Heart left ventricle (tissue), 16 donors: Measurements from ENCODE around the gene B3GALT5. TPM values are rescaled to one million over a fixed set of nuclear protein-coding genes. Genes with fewer than 3 reads are reported as not detected.
A peak's percentile ranks its signal among the peaks of the same experiment; 100 is the strongest.

Experiments used
- ATAC-seq, 4 donors: fragments of 200-7000 bp; cut with Tn5 transposase; one replicate each; pipeline ENCODE4 v1.9.1; 2020 to 2022; ENCODE audit warnings: moderate library complexity in 4 of 4, mild to moderate bottlenecking in 3 of 4, moderate number of reproducible peaks in 1 of 4
- DNase-seq, 5 donors: peaks; one replicate each; pipeline ENCODE4 v3.0.0-alpha.2; 2020
- H3K27ac ChIP-seq, 12 donors: fragments of 200-600 bp; sonication (generic) in 4 of 12; one replicate each; pipeline versions ENCODE4 v1.5.0 to v1.8.0; 2016 to 2022; ENCODE audit warnings: mild to moderate bottlenecking in 2 of 12
- H3K27me3 ChIP-seq, 9 donors: fragments of 200-600 bp; sonication (generic) in 2 of 9; one replicate each; pipeline versions ENCODE4 v1.5.1 to v1.8.0; 2016 to 2022; ENCODE audit warnings: mild to moderate bottlenecking in 3 of 9
- H3K36me3 ChIP-seq, 9 donors: fragments of 200-600 bp; sonication (generic) in 2 of 9; one replicate each; pipeline versions ENCODE4 v1.5.0 to v1.8.0; 2018 to 2022; ENCODE audit warnings: mild to moderate bottlenecking in 2 of 9
- H3K4me1 ChIP-seq, 12 donors: fragments of 200-600 bp; sonication (generic) in 4 of 12; one replicate each; pipeline versions ENCODE4 v1.5.0 to v1.8.0; 2016 to 2022; ENCODE audit warnings: mild to moderate bottlenecking in 3 of 12
- H3K4me3 ChIP-seq, 12 donors: fragments of 200-600 bp; sonication (generic) in 4 of 12; one replicate each; pipeline versions ENCODE4 v1.5.0 to v1.8.0; 2017 to 2022; ENCODE audit warnings: mild to moderate bottlenecking in 9 of 12, moderate library complexity in 4 of 12
- H3K9me3 ChIP-seq, 12 donors: fragments of 200-600 bp; sonication (generic) in 4 of 12; one replicate each; pipeline versions ENCODE4 v1.5.0 to v1.8.0; 2016 to 2022; ENCODE audit warnings: mild to moderate bottlenecking in 1 of 12
- CTCF ChIP-seq, 12 donors: fragments of 200-600 bp; sonication (generic) in 4 of 12; IDR thresholded peaks; one replicate each; pipeline versions ENCODE4 v1.5.0 to v1.8.0; 2018 to 2022; ENCODE audit warnings: antibody characterized with exemption in 12 of 12, mild to moderate bottlenecking in 5 of 12
- POLR2A ChIP-seq, 2 donors: fragments of 450-650 bp; IDR thresholded peaks; one replicate each; pipeline ENCODE4 v1.6.1; 2017; ENCODE audit warnings: antibody characterized with exemption in 2 of 2, mild to moderate bottlenecking in 2 of 2, moderate library complexity in 2 of 2
- WGBS, 4 donors: extraction: QIAGEN DNeasy Blood & Tissue Kit in 2 of 4; methylation state at CpG; one replicate each; pipeline versions ENCODE4 v1.1.5 to v1.1.7; 2013 to 2018; 5-methylcytosine and 5-hydroxymethylcytosine counted together
- intact Hi-C, 10 donors: fragments of 100-400 bp; cut with DNase I; formaldehyde crosslinking; loops; one replicate each; pipeline versions ENCODE4 v1.11.1 to v1.14.2; 2022
- polyA plus RNA-seq, 2 donors: library from polyadenylated mRNA; stranded (reverse); fragments of 200-250 nt; gene quantifications; one replicate each; pipeline ENCODE4 v1.2.3, GENCODE V29; 2013
- total RNA-seq, 9 donors: library from RNA; depleted of rRNA in 2 of 9; stranded (reverse); fragments of >200 nt in 2 of 9; fragmentation: NEBNext Ultra II Directional in 3 of 9; extraction: Animal tissue kit (Norgen Biotek cat#: 25700) in 3 of 9; gene quantifications; one replicate each; pipeline versions ENCODE4 v1.1.0 to v1.2.4, GENCODE V29; 2016 to 2023
- donor health status: ischemic (EF 13 %, LVEDD 7.1; RV severe dilation, severe dysfunction).
- donor health status: healthy with polysubstance abuse.
- donor health status: DM: no; HTN: yes; CAD: no.
- donor health status: DM: no; HTN: no; CAD: no.
- donor health status: ischemic (EF 25% LVEDD 6.9; RV normal size, moderate dysfunction).
- donor health status: ischemic (EF 25% LVEDD 5.7; RV mildly dilated, moderate dysfunction).
- donor health status: healthy.
- donor health status: DM: yes; HTN: yes; CAD: no.
- donor health status: ischemic (EF 35%, LVEDD 5.7; RV mildly dilated, moderate dysfunction).
- donor health status: nonischemic (EF 11% LVEDD 7.7; RV severe dilation, severe dysfunction).
- donor health status: DM: yes; HTN: yes; CAD: no.
- donor health status: PGD.
- donor health status: ischemic (EF 29% LVEDD 5.4; RV normal size, mild dysfunction).
- donor health status: nonischemic (EF 23%, LVEDD 6.1; RV moderate dilation, normal function).

B3GALT5 gene
- total and polyA plus RNA-seq, 11 donors = 0.01 to 0.71 (median 0.07) TPM; not detected in 2

- peaks cover 0 to 4% (median 0%) of the 10 kb centered on the region in 9 donors for H3K27me3 ChIP-seq
- H3K4me3 ChIP-seq = no peak overlapping the region
- H3K27ac ChIP-seq = no peak overlapping the region
- no peaks in the 10 kb centered on the region for H3K36me3 ChIP-seq
- no peak for ATAC-seq
- peaks cover 0 to 11% (median 0%) of the 10 kb centered on the region in 12 donors for H3K9me3 ChIP-seq
- TF ChIP-seq CTCF (IDR thresholded peaks at IDR 0.05) (no peak), POLR2A (IDR thresholded peaks at IDR 0.05) (no peak)
- no peaks in the 10 kb centered on the region for H3K4me1 ChIP-seq
- 82 to 85% (median 83%) methylated on average over 12 of the region's 12 CpGs for WGBS, 4 donors
- intact Hi-C loops = no loop called here
- DNase-seq = no peak
These were observed 12.6 kb downstream of the B3GALT5 start for GRCh38 chr21:39625211-39625895.

DNA sequence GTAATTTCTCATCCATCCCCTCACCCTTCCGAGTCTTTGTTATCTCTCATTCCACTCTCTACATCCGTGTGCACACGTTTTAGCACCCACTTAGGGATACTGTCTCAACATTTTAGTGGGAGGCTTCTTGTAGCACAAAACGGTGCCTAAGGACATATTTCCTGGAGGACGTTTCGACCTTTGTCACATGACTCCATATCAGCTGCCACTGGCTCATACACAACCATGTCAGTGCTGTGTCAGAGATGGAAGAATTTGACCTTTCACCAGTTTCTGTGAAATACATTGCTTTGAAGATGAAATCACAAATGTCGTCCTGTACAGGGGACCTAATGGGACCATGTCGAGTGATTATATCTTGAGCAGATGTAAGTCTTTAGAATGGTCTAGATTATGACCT is 15.6 kb downstream of the B3GALT5 start:
- peaks cover 0 to 4% (median 0%) of the 10 kb centered on the region in 9 donors for H3K27me3 ChIP-seq
- intact Hi-C loops = no loop called here
- no peak overlapping the region for H3K4me3 ChIP-seq
- H3K4me1 ChIP-seq = no peaks in the 10 kb centered on the region
- no peaks in the 10 kb centered on the region for H3K36me3 ChIP-seq
- DNase-seq = no peak
- H3K27ac ChIP-seq = no peak overlapping the region
- no peak for TF ChIP-seq POLR2A (IDR thresholded peaks at IDR 0.05)
- TF ChIP-seq CTCF (IDR thresholded peaks at IDR 0.05) = no peak
- peaks cover 0 to 10% (median 0%) of the 10 kb centered on the region in 12 donors for H3K9me3 ChIP-seq
- WGBS, 4 donors = 48 to 60% (median 55%) methylated on average over 8 of the region's 8 CpGs
- ATAC-seq = no peak

- Histone ChIP-seq H3K36me3 (no peaks in the 10 kb centered on the region), H3K27ac (no peak overlapping the region), H3K27me3 (peaks cover 0 to 4% (median 0%) of the 10 kb centered on the region in 9 donors), H3K4me3 (no peak overlapping the region), H3K4me1 (no peaks in the 10 kb centered on the region), H3K9me3 (no peaks in the 10 kb centered on the region)
- no peak for ATAC-seq
- DNase-seq = no peak
- WGBS, 4 donors = 63 to 74% (median 69%) methylated on average over 8 of the region's 8 CpGs
- TF ChIP-seq POLR2A (IDR thresholded peaks at IDR 0.05) (no peak), CTCF (IDR thresholded peaks at IDR 0.05) (no peak)
- intact Hi-C loops = loop anchor here in 3 of 10 donors (5.0 to 10.0 kb wide), 3 partner anchors 105 to 113 kb away; no protein-coding TSS in a partner anchor
These were observed 17.5 kb downstream of the B3GALT5 start for GRCh38 chr21:39630191-39630591.

- intact Hi-C loops = loop anchor here in 3 of 10 donors (5.0 to 10.0 kb wide), 3 partner anchors 106 to 114 kb away; no protein-coding TSS in a partner anchor
- WGBS, 4 donors = 38 to 41% (median 39%) methylated on average over 2 of the region's 2 CpGs
- peak in 2 of 12 donors; percentile 17 to 26 for TF ChIP-seq CTCF (IDR thresholded peaks at IDR 0.05)
- TF ChIP-seq POLR2A (IDR thresholded peaks at IDR 0.05) = no peak
These were observed 18.1 kb downstream of the B3GALT5 start for GRCh38 chr21:39630827-39631226.

More at GRCh38 chr21:39630827-39631226, 18.1 kb downstream of the B3GALT5 start:
- Histone ChIP-seq H3K4me3 (no peak overlapping the region), H3K27ac (no peak overlapping the region), H3K4me1 (no peaks in the 10 kb centered on the region), H3K36me3 (no peaks in the 10 kb centered on the region), H3K27me3 (peaks cover 0 to 4% (median 0%) of the 10 kb centered on the region in 9 donors), H3K9me3 (no peaks in the 10 kb centered on the region)
- no peak for ATAC-seq
- no peak for DNase-seq
